ENCODE measurements around the gene TNS1. TPM values are rescaled to one million over a fixed set of nuclear protein-coding genes. Genes with fewer than 3 reads are reported as not detected.

Gene TNS1
- total RNA-seq, 2 donors from 2014 or later: 168 to 174 TPM

- DNase-seq (no peak), ATAC-seq (no peak)
- Histone ChIP-seq H3K4me3 (no peak overlapping the region), H3K27ac (no peak overlapping the region), H3K4me1 (peaks cover 6% of the 10 kb centered on the region), H3K27me3 (no peaks in the 10 kb centered on the region), H3K9me3 (no peaks in the 10 kb centered on the region), H3K36me3 (replicated peaks in 1 of 2; ENCODE audit: insufficient read depth in 1 of 2, low read depth in 2 of 2) (no peaks in the 10 kb centered on the region)
- TF ChIP-seq POLR2A (IDR thresholded peaks at IDR 0.05) (no peak), CTCF (IDR thresholded peaks at IDR 0.05) (no peak)
- WGBS, 2 donors: 71 to 82% methylated on average over 1 of the region's 1 CpG
- intact Hi-C loops (cut with DNase I): no loop called here
Observed at GRCh38 chr2:217751952-217752351, 250.8 kb downstream of the TNS1 start.

GRCh38 chr2:217751192-217751591, 251.6 kb downstream of the TNS1 start:
- Histone ChIP-seq H3K27me3 (no peaks in the 10 kb centered on the region), H3K27ac (no peak overlapping the region), H3K4me3 (no peak overlapping the region), H3K36me3 (replicated peaks in 1 of 2; ENCODE audit: insufficient read depth in 1 of 2, low read depth in 2 of 2) (no peaks in the 10 kb centered on the region), H3K4me1 (no peaks in the 10 kb centered on the region), H3K9me3 (no peaks in the 10 kb centered on the region)
- intact Hi-C loops (cut with DNase I): no loop called here
- 80 to 90% methylated on average over 2 to 7 of the region's 7 CpGs for WGBS, 2 donors
- TF ChIP-seq POLR2A (IDR thresholded peaks at IDR 0.05): no peak
- TF ChIP-seq CTCF (IDR thresholded peaks at IDR 0.05): no peak
- ATAC-seq: no peak
- no peak for DNase-seq

Small RNA genes lying within 50 kb of the gene (microRNA-seq; reads per million reads assigned to microRNA genes)
- 0 to 0.93 reads per million in 2 donors for gene MIR6809 (ENCODE audit: borderline number of aligned reads in 2 of 2, borderline replicate concordance in 2 of 2)

Small RNA genes lying within 50 kb of the gene (small RNA-seq; reads per million reads assigned to genes)
- not detected for gene MIR6809

Other genes with a start within 250 kb of the TNS1 start
- gene RUFY4, start 66.3 kb upstream of the TNS1 start, total RNA-seq: not detected
- gene CXCR2, start 123.0 kb upstream of the TNS1 start, total RNA-seq: not detected
- gene CXCR1, start 164.0 kb upstream of the TNS1 start, total RNA-seq: not detected
- gene ARPC2, start 214.2 kb upstream of the TNS1 start, total RNA-seq: 10 to 100 TPM; 68.6 to 96.2 TPM